Peyer's patch (tissue), 4 donors: ENCODE results near the gene PRLHR.

Source experiments
- CTCF ChIP-seq, 6 experiments: fragments of 450-650 bp in 4 of 6; fragments of 200-600 bp in 2 of 6; sonication (generic) in 1 of 6; IDR thresholded peaks; one replicate each; pipeline ENCODE4 v1.5.1; 2017 to 2019; ENCODE audit warnings: antibody characterized with exemption in 6 of 6, mild to moderate bottlenecking in 3 of 6, moderate library complexity in 1 of 6
- POLR2A ChIP-seq, 2 donors: fragments of 450-650 bp; IDR thresholded peaks; one replicate each; pipeline ENCODE4 v1.5.1; 2017; ENCODE audit warnings: antibody characterized with exemption in 2 of 2, mild to moderate bottlenecking in 2 of 2, moderate library complexity in 2 of 2

GRCh38 chr10:118629211-118629610 is 33.8 kb upstream of the PRLHR start:
- TF ChIP-seq CTCF (IDR thresholded peaks at IDR 0.05) (no peak), POLR2A (IDR thresholded peaks at IDR 0.05) (no peak)
